BE2C (cell line): ENCODE measurements around the gene THEMIS.

Experiments used
- DNase-seq: peaks from one replicate; pipeline ENCODE4 v3.0.0-alpha.2; 2020
- H3K27me3 ChIP-seq: fragments of 250-450 bp; sonication (Bioruptor Pico); 2 replicates; pipeline ENCODE4 v1.5.1; 2020; ENCODE audit warnings: mild to moderate bottlenecking
- H3K36me3 ChIP-seq: fragments of 250-450 bp; sonication (Bioruptor Pico); 2 replicates; pipeline ENCODE4 v1.5.1; 2020; ENCODE audit warnings: mild to moderate bottlenecking
- H3K4me1 ChIP-seq: fragments of 250-450 bp; sonication (Bioruptor Pico); 2 replicates; pipeline ENCODE4 v1.5.1; 2020
- H3K4me3 ChIP-seq: 2 replicates; pipeline ENCODE4 v1.5.1; 2011; ENCODE audit warnings: low read depth, low read length
- H3K9me3 ChIP-seq: fragments of 250-450 bp; sonication (Bioruptor Pico); 2 replicates; pipeline ENCODE4 v1.5.1; 2020
- TF ChIP-seq, protein P1 (sequence below): IDR thresholded peaks from 2 replicates; pipeline ENCODE4 v1.5.1; 2012; ENCODE audit warnings: mild to moderate bottlenecking, low read depth, low read length

Gene THEMIS

DNA sequence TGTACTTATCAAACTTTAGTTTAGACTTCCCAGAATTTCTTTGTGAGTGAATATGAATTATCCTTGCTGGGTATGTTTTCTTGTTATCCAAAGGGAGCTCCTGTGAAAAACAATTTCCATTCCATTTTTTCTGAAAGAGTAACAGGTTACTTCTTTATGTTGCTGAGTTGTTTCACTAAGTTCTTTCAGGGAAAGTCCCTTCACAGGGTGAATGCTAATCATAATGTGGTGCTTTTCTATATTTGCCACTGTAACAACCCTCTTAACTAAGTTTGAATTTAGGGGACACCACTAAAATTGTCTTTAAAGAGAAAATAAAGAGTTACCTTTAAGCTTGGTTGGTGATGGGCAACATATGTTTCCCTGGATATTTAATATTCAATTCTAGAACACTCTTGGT lies 79.4 kb downstream of the THEMIS start:
- no peak overlapping the region for H3K4me3 ChIP-seq
- no peaks in the 10 kb centered on the region for H3K36me3 ChIP-seq
- TF ChIP-seq, protein P1, sequence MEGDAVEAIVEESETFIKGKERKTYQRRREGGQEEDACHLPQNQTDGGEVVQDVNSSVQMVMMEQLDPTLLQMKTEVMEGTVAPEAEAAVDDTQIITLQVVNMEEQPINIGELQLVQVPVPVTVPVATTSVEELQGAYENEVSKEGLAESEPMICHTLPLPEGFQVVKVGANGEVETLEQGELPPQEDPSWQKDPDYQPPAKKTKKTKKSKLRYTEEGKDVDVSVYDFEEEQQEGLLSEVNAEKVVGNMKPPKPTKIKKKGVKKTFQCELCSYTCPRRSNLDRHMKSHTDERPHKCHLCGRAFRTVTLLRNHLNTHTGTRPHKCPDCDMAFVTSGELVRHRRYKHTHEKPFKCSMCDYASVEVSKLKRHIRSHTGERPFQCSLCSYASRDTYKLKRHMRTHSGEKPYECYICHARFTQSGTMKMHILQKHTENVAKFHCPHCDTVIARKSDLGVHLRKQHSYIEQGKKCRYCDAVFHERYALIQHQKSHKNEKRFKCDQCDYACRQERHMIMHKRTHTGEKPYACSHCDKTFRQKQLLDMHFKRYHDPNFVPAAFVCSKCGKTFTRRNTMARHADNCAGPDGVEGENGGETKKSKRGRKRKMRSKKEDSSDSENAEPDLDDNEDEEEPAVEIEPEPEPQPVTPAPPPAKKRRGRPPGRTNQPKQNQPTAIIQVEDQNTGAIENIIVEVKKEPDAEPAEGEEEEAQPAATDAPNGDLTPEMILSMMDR: no peak
- no peak for DNase-seq
- H3K4me1 ChIP-seq: no peaks in the 10 kb centered on the region
- H3K9me3 ChIP-seq: no peaks in the 10 kb centered on the region
- no peaks in the 10 kb centered on the region for H3K27me3 ChIP-seq

DNA sequence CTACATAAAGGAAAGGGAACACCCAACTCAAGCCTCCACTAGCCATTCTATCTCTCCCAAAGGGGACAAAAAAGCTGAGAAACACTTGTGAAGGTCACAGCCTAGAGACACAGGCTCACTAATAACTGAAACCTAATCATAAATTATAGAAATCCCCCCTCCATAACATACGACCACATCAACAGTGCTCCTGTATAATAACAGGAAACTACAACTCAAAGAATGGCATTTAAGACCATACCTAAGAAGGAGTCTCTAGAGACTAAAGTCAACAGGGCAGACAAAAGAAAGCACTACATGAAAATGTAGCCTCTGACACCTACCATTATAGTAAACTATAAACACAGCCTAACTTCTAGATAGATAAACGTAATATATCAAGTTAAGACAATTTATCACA lies 82.7 kb downstream of the THEMIS start:
- no peak for DNase-seq
- TF ChIP-seq, protein P1: no peak

GRCh38 chr6:127816643-127817042 lies 84.2 kb downstream of the THEMIS start:
- TF ChIP-seq, protein P1: no peak
- Histone ChIP-seq H3K36me3 (no peaks in the 10 kb centered on the region), H3K4me1 (no peaks in the 10 kb centered on the region), H3K4me3 (no peak overlapping the region), H3K9me3 (no peaks in the 10 kb centered on the region), H3K27me3 (no peaks in the 10 kb centered on the region)
- DNase-seq: no peak

More for the DNA sequence above, 82.7 kb downstream of the THEMIS start:
- no peaks in the 10 kb centered on the region for H3K27me3 ChIP-seq
- no peaks in the 10 kb centered on the region for H3K9me3 ChIP-seq
- H3K36me3 ChIP-seq: no peaks in the 10 kb centered on the region
- H3K4me3 ChIP-seq: no peak overlapping the region
- H3K4me1 ChIP-seq: no peaks in the 10 kb centered on the region

GRCh38 chr6:127813699-127814027 lies 87.2 kb downstream of the THEMIS start:
- TF ChIP-seq, protein P1: no peak
- no peak for DNase-seq
- Histone ChIP-seq H3K4me1 (no peaks in the 10 kb centered on the region), H3K9me3 (no peaks in the 10 kb centered on the region), H3K36me3 (no peaks in the 10 kb centered on the region), H3K27me3 (no peaks in the 10 kb centered on the region), H3K4me3 (no peak overlapping the region)

DNA sequence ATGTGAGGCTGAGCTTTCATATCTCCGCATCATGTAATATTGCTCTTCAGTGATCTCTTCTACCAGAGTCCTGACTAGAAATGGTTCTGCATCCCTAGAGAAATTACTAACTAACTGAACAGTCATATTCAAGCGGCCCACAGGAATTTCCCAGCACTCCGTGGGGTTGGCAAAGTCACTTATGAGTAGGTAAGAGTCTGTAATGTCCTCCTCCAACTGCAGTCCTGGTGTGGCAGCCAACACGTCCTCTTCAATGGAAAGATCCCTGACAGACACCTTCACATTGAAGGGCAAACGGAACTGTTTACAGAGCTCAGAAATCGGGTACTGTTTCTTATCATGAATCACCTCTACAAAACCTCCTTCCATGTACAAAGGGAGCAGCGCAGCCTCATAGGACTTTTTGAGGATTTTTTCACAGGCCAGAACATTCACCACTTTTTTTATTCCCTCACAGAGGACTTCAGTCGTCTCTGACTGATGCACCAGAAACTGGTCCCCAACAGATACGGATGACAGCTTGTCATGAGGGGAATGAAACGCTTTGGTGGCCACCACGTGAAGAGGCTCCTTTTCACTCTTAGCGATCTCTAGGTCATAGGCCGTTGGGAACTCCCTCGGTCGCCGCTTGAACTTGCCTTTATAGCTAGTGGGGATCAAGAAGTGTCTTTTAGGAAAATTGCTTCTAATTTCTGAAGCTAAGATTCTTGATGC lies 87.7 kb downstream of the THEMIS start:
- Histone ChIP-seq H3K4me1 (no peaks in the 10 kb centered on the region), H3K9me3 (no peaks in the 10 kb centered on the region), H3K4me3 (no peak overlapping the region), H3K27me3 (no peaks in the 10 kb centered on the region), H3K36me3 (no peaks in the 10 kb centered on the region)
- TF ChIP-seq, protein P1: no peak
- no peak for DNase-seq

- Histone ChIP-seq H3K9me3 (no peaks in the 10 kb centered on the region), H3K36me3 (no peaks in the 10 kb centered on the region), H3K4me3 (no peak overlapping the region), H3K27me3 (no peaks in the 10 kb centered on the region), H3K4me1 (no peaks in the 10 kb centered on the region)
- DNase-seq: no peak
- TF ChIP-seq, protein P1: no peak
These were observed 88.8 kb downstream of the THEMIS start for GRCh38 chr6:127811900-127812570.
